GM19467 (cell line): Measurements from ENCODE around the gene COL10A1.
A peak's percentile ranks its signal among the peaks of the same experiment; 100 is the strongest.
"Not testable (repeated sequence)": the region's sequence is repeated elsewhere in the genome, so short reads cannot be mapped to it uniquely, and the experiment has no call there.

Source experiments
- ATAC-seq: cut with Tn5 transposase; IDR thresholded peaks from one replicate; pipeline ENCODE4 v1.9.1; 2021; ENCODE audit warnings: mild to moderate bottlenecking, moderate library complexity; ENCODE audit not compliant: unreplicated experiment

COL10A1 gene

GRCh38 chr6:116127771-116128493 lies 2.0 kb upstream of the COL10A1 start:
- ATAC-seq = no peak

- ATAC-seq = no peak
Measured at GRCh38 chr6:116120430-116120829, 5.5 kb downstream of the COL10A1 start.

- no peak for ATAC-seq
Measured at GRCh38 chr6:116118608-116119007, 7.3 kb downstream of the COL10A1 start.

GRCh38 chr6:116115781-116116180 lies 10.2 kb downstream of the COL10A1 start:
- no peak for ATAC-seq

GRCh38 chr6:116113386-116113785 lies 12.5 kb downstream of the COL10A1 start:
- no peak for ATAC-seq

GRCh38 chr6:116111552-116112528 lies 14.1 kb downstream of the COL10A1 start:
- ATAC-seq = no peak

- no peak for ATAC-seq
Measured at GRCh38 chr6:116108836-116109235, 17.1 kb downstream of the COL10A1 start.

- no peak for ATAC-seq
Measured at GRCh38 chr6:116106146-116106545, 19.8 kb downstream of the COL10A1 start.

- no peak for ATAC-seq
Measured at GRCh38 chr6:116105247-116105646, 20.7 kb downstream of the COL10A1 start.

GRCh38 chr6:116104636-116105035 lies 21.3 kb downstream of the COL10A1 start:
- ATAC-seq = no peak

- ATAC-seq = no peak
Measured at GRCh38 chr6:116102873-116103272, 23.1 kb downstream of the COL10A1 start.

- no peak for ATAC-seq
Measured at GRCh38 chr6:116101790-116102189, 24.1 kb downstream of the COL10A1 start.

GRCh38 chr6:116101302-116101718 lies 24.6 kb downstream of the COL10A1 start:
- no peak for ATAC-seq

GRCh38 chr6:116100419-116101301 lies 25.3 kb downstream of the COL10A1 start, which contains the start of gene NT5DC1:
Gene NT5DC1, plus strand, starts transcription at chr6:116100853. Its CDS starts 78 bp downstream, at chr6:116100931.
- peak; percentile 90 for ATAC-seq

- ATAC-seq = no peak
Measured at GRCh38 chr6:116099036-116099435, 26.9 kb downstream of the COL10A1 start.

GRCh38 chr6:116096979-116097816 lies 28.7 kb downstream of the COL10A1 start:
- ATAC-seq = no peak

- ATAC-seq = not testable (repeated sequence)
Measured at GRCh38 chr6:116096048-116096759, 29.7 kb downstream of the COL10A1 start.

- no peak for ATAC-seq
Measured at GRCh38 chr6:116094041-116094440, 31.9 kb downstream of the COL10A1 start.

GRCh38 chr6:116090251-116090650 lies 35.7 kb downstream of the COL10A1 start:
- ATAC-seq = peak; percentile 52
